ENCODE results near the gene ASPN.

- TF ChIP-seq EZH2phosphoT487 (IDR thresholded peaks at IDR 0.05; ENCODE audit: insufficient read depth, low read depth) (no peak), EZH2 (IDR thresholded peaks at IDR 0.05; ENCODE audit: insufficient read depth, poor library complexity, severe bottlenecking) (no peak)
Measured at GRCh38 chr9:92503156-92503555, 20.9 kb upstream of the ASPN start.

Data from GM23248 (cell line).